HG03108 (cell line): ENCODE results near the gene RNF215.

Experiments used
- ATAC-seq: cut with Tn5 transposase; IDR thresholded peaks from one replicate; pipeline ENCODE4 v1.9.1; 2021; ENCODE audit warnings: moderate library complexity; ENCODE audit not compliant: unreplicated experiment

The RNF215 gene

GRCh38 chr22:30334646-30335045 lies 52.6 kb downstream of the RNF215 start:
- ATAC-seq = no peak

GRCh38 chr22:30333707-30334087 lies 53.5 kb downstream of the RNF215 start:
- ATAC-seq = no peak

GRCh38 chr22:30332994-30333706 lies 54.1 kb downstream of the RNF215 start:
- no peak for ATAC-seq

GRCh38 chr22:30332551-30332950 lies 54.7 kb downstream of the RNF215 start:
- no peak for ATAC-seq
